SW 1271 (cell line): Measurements from ENCODE around the gene LHX3.

Experiments
- DNase-seq, 2 experiments: peaks; one replicate each; lab custom pipeline; 2025; lab: John Stamatoyannopoulos, UW

The LHX3 gene

GRCh38 chr9:136177224-136177623 is 27.7 kb downstream of the LHX3 start:
- no peak for DNase-seq

- no peak for DNase-seq
Observed at GRCh38 chr9:136175616-136176197, 29.2 kb downstream of the LHX3 start.

GRCh38 chr9:136174779-136175615 is 29.9 kb downstream of the LHX3 start:
- no peak for DNase-seq

GRCh38 chr9:136173648-136174290 is 31.2 kb downstream of the LHX3 start:
- no peak for DNase-seq

- no peak for DNase-seq
Observed at GRCh38 chr9:136172412-136173079, 32.4 kb downstream of the LHX3 start.

- DNase-seq: no peak
Observed at GRCh38 chr9:136171801-136172411, 33.0 kb downstream of the LHX3 start.

- DNase-seq: no peak
Observed at GRCh38 chr9:136171009-136171800, 33.7 kb downstream of the LHX3 start.

GRCh38 chr9:136170006-136170901 is 34.7 kb downstream of the LHX3 start:
- peak in 1 of 2 experiments; percentile 15 for DNase-seq

- DNase-seq: no peak
Observed at GRCh38 chr9:136169495-136169894, 35.4 kb downstream of the LHX3 start.

GRCh38 chr9:136163248-136163850 is 41.6 kb downstream of the LHX3 start:
- DNase-seq: no peak

- no peak for DNase-seq
Observed at GRCh38 chr9:136160995-136161610, 43.8 kb downstream of the LHX3 start.

GRCh38 chr9:136160381-136160841 is 44.5 kb downstream of the LHX3 start:
- no peak for DNase-seq

GRCh38 chr9:136159851-136160250 is 45.1 kb downstream of the LHX3 start:
- no peak for DNase-seq

- no peak for DNase-seq
Observed at GRCh38 chr9:136157477-136158265, 47.3 kb downstream of the LHX3 start.

GRCh38 chr9:136156209-136157120 is 48.5 kb downstream of the LHX3 start:
- DNase-seq: no peak

GRCh38 chr9:136155576-136155975 is 49.4 kb downstream of the LHX3 start:
- no peak for DNase-seq

- DNase-seq: no peak
Observed at GRCh38 chr9:136154943-136155342, 50.0 kb downstream of the LHX3 start.
